ENCODE results near the gene OSBPL5.

OSBPL5 gene

DNA sequence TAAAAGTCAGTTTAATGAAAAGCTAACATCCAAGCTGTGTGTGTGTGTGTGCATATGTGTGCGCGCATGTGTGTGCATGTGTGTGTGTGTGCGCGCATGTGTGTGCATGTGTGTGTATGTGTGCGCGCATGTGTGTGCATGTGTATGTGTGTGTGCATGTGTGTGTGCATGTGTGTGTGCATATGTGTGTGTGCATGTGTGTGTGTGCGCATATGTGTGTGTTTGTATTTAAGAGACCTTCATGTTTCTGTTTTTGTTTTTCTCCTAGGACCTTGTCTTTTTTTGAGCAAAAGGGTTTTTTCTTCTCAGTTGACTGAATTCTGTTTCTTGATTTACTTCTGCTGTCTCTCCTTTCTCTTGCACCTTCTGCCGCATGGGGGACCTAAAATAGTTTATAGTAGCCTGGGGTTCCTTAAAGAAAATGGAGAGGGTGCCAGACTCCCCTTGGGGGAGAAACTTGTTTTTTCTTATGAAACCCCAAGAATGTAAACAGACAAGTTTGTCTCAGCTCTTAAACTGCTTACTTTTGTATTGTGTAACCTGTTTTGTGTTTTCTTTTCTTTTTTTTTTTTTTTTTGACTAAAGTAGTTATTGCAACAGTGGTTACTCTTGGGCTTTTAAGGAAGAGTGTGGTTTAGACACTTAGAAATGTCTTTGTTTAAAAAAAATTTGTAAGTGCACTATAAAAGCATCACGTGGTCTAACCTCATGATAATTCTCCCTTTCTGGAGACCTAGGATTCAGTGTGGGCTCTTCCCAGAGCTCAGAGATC lies 53.0 kb downstream of the OSBPL5 start:
- Histone ChIP-seq H3K79me2 (ENCODE audit: control insufficient read depth, low read length) (no peaks in the 10 kb centered on the region), H3K9me2 (replicated peaks; ENCODE audit: control insufficient read depth, low read length) (no peaks in the 10 kb centered on the region), H3K27ac (ENCODE audit: low read depth, low read length) (no peak overlapping the region), H3K4me1 (ENCODE audit: control insufficient read depth, low read length) (no peaks in the 10 kb centered on the region), H3K4me2 (ENCODE audit: low read length) (no peak overlapping the region), H3K36me3 (ENCODE audit: control insufficient read depth, low read length) (no peaks in the 10 kb centered on the region), H3K9me3 (ENCODE audit: control insufficient read depth, insufficient read depth, low read length) (peaks cover 3% of the 10 kb centered on the region), H3K4me3 (ENCODE audit: low read length) (no peak overlapping the region), H3F3A (ENCODE audit: control insufficient read depth, insufficient read depth) (no peaks in the 10 kb centered on the region), H4K20me1 (ENCODE audit: control insufficient read depth, insufficient read depth, low read depth, low read length) (no peaks in the 10 kb centered on the region), H3K27me3 (ENCODE audit: control insufficient read depth, low read length) (no peaks in the 10 kb centered on the region)
- no peak for TF ChIP-seq EZH2phosphoT487 (IDR thresholded peaks at IDR 0.05; ENCODE audit: borderline replicate concordance, low read length)
- TF ChIP-seq, protein P1, sequence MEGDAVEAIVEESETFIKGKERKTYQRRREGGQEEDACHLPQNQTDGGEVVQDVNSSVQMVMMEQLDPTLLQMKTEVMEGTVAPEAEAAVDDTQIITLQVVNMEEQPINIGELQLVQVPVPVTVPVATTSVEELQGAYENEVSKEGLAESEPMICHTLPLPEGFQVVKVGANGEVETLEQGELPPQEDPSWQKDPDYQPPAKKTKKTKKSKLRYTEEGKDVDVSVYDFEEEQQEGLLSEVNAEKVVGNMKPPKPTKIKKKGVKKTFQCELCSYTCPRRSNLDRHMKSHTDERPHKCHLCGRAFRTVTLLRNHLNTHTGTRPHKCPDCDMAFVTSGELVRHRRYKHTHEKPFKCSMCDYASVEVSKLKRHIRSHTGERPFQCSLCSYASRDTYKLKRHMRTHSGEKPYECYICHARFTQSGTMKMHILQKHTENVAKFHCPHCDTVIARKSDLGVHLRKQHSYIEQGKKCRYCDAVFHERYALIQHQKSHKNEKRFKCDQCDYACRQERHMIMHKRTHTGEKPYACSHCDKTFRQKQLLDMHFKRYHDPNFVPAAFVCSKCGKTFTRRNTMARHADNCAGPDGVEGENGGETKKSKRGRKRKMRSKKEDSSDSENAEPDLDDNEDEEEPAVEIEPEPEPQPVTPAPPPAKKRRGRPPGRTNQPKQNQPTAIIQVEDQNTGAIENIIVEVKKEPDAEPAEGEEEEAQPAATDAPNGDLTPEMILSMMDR (IDR thresholded peaks at IDR 0.05; ENCODE audit: low read depth, low read length, poor library complexity, severe bottlenecking), result no peak

DNA sequence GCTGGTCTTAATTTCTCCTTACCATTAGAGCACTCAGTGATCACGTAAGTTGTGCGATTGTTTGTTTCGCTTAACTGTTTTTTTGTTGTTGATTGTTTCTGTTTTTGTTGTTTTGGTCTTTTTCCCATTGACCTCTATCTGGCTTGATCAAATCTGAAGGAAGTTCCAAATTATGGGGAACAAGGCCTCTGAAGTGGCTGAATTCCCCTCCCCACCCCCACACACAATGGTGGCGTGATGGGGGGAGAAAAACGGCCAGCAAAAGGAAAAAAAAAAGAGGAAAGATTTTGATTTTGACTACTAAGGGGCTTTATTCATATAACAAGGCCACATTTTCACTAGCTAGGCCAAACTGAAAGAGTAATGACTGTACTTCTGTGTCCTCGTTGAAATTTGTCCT lies 53.6 kb downstream of the OSBPL5 start:
- TF ChIP-seq, protein P1 (IDR thresholded peaks at IDR 0.05; ENCODE audit: low read depth, low read length, poor library complexity, severe bottlenecking), result no peak
- Histone ChIP-seq H3K27ac (ENCODE audit: low read depth, low read length) (no peak overlapping the region), H3K4me2 (ENCODE audit: low read length) (no peak overlapping the region), H3K4me1 (ENCODE audit: control insufficient read depth, low read length) (no peaks in the 10 kb centered on the region), H3K9me2 (replicated peaks; ENCODE audit: control insufficient read depth, low read length) (no peaks in the 10 kb centered on the region), H3K9me3 (ENCODE audit: control insufficient read depth, insufficient read depth, low read length) (peaks cover 3% of the 10 kb centered on the region), H3K79me2 (ENCODE audit: control insufficient read depth, low read length) (no peaks in the 10 kb centered on the region), H3K27me3 (ENCODE audit: control insufficient read depth, low read length) (no peaks in the 10 kb centered on the region), H3F3A (ENCODE audit: control insufficient read depth, insufficient read depth) (no peaks in the 10 kb centered on the region), H4K20me1 (ENCODE audit: control insufficient read depth, insufficient read depth, low read depth, low read length) (no peaks in the 10 kb centered on the region), H3K4me3 (ENCODE audit: low read length) (no peak overlapping the region), H3K36me3 (ENCODE audit: control insufficient read depth, low read length) (no peaks in the 10 kb centered on the region)

DNA sequence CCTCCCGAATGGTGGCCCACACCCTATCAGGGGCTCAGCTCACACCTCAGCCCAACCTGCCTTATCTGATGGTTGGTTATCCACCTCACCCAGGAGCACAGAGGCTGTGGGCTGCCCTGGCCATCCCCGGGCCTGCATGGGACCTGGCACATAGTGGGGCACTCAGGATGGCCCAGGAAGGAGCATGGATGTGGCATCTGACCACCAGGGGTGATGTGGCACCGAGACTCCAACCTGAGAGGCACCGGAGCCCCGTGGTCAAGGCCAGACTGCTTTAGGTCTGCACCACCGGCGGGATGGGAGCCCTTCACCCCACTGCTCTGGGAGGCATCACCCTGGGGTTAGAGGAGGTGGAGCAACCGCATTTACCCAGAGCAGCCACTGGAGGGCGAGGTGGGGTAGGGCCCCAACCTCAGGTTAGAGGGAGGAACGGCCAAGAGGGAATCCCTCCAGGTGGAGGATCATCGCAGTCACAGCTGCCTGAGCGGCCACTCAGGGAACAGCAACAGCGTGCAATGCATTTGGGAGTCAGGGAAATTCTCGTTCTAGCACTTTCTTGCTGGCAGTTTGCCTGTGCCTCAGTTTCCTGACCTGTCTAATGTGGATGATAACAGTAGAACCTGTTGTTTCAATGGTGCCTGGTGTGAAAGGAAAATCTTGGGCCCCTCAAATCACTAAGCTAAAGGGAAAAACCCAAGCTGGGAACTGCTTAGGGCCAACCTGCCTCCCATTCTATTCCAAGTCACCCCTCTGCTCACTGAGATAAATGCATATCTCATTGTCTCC lies 55.0 kb downstream of the OSBPL5 start:
- no peak for TF ChIP-seq EZH2phosphoT487 (IDR thresholded peaks at IDR 0.05; ENCODE audit: borderline replicate concordance, low read length)
- TF ChIP-seq, protein P1 (IDR thresholded peaks at IDR 0.05; ENCODE audit: low read depth, low read length, poor library complexity, severe bottlenecking), result peak; percentile 70
- Histone ChIP-seq H3K9me3 (ENCODE audit: control insufficient read depth, insufficient read depth, low read length) (peaks cover 3% of the 10 kb centered on the region; the same call in 1 of the 2 replicates), H3K4me2 (ENCODE audit: low read length) (no peak overlapping the region), H3F3A (ENCODE audit: control insufficient read depth, insufficient read depth) (no peaks in the 10 kb centered on the region), H3K9me2 (replicated peaks; ENCODE audit: control insufficient read depth, low read length) (no peaks in the 10 kb centered on the region), H3K27me3 (ENCODE audit: control insufficient read depth, low read length) (no peaks in the 10 kb centered on the region), H3K4me3 (ENCODE audit: low read length) (no peak overlapping the region), H3K4me1 (ENCODE audit: control insufficient read depth, low read length) (no peaks in the 10 kb centered on the region), H3K27ac (ENCODE audit: low read depth, low read length) (no peak overlapping the region), H4K20me1 (ENCODE audit: control insufficient read depth, insufficient read depth, low read depth, low read length) (no peaks in the 10 kb centered on the region), H3K36me3 (ENCODE audit: control insufficient read depth, low read length) (no peaks in the 10 kb centered on the region), H3K79me2 (ENCODE audit: control insufficient read depth, low read length) (no peaks in the 10 kb centered on the region)
